Mucosa of descending colon (tissue), 3 donors: ENCODE data around the gene KMT2B. TPM values are rescaled to one million over a fixed set of nuclear protein-coding genes. Genes with fewer than 3 reads are reported as not detected.

Experiments used
- ATAC-seq: fragments of 200-7000 bp; cut with Tn5 transposase; one replicate; pipeline ENCODE4 v1.9.1; 2020; ENCODE audit warnings: mild to moderate bottlenecking, moderate library complexity
- DNase-seq, 3 donors: peaks; one replicate each; pipeline ENCODE4 v3.0.0-alpha.2; 2020
- H3K36me3 ChIP-seq: fragments of 200-600 bp; one replicate; pipeline ENCODE4 v1.8.0; 2021; ENCODE audit warnings: low read depth, mild to moderate bottlenecking
- H3K4me1 ChIP-seq: fragments of 200-600 bp; one replicate; pipeline ENCODE4 v1.8.0; 2021; ENCODE audit warnings: low read depth, mild to moderate bottlenecking
- H3K4me3 ChIP-seq: fragments of 200-600 bp; one replicate; pipeline ENCODE4 v1.8.0; 2021; ENCODE audit warnings: mild to moderate bottlenecking
- H3K9me3 ChIP-seq: fragments of 200-600 bp; one replicate; pipeline ENCODE4 v1.8.0; 2021; ENCODE audit warnings: mild to moderate bottlenecking
- CTCF ChIP-seq: fragments of 200-600 bp; IDR thresholded peaks from one replicate; pipeline ENCODE4 v1.8.0; 2022; ENCODE audit warnings: antibody characterized with exemption, mild to moderate bottlenecking
- intact Hi-C, 2 donors: fragments of 100-400 bp; cut with DNase I in 1 of 2; cut with micrococcal nuclease in 1 of 2; formaldehyde crosslinking; loops; one replicate each; pipeline versions ENCODE4 v1.11.0 to v1.11.1; 2022; cut with DNase I, micrococcal nuclease
- total RNA-seq, 3 donors: library from RNA; stranded (reverse); fragmentation: NEBNext Ultra II Directional in 2 of 3; extraction: Animal tissue kit (Norgen Biotek cat#: 25700) in 2 of 3; gene quantifications; one replicate each; pipeline versions ENCODE4 v1.2.1 to v1.2.4, GENCODE V29; 2021 to 2023
- donor health status: DM: no; HTN: no; CAD: no; lungs with moderate emphysema.
- donor health status: DM: no; HTN: no; CAD: no.
- donor health status: DM: no; HTN: yes; CAD: no.

KMT2B gene
- total RNA-seq, 3 donors from 2014 or later: 35.9 to 49.2 (median 37.5) TPM

GRCh38 chr19:35713904-35714495 lies 3.8 kb upstream of the KMT2B start:
- TF ChIP-seq CTCF: no peak
- H3K4me3 ChIP-seq: no peak overlapping the region
- H3K9me3 ChIP-seq: no peaks in the 10 kb centered on the region
- H3K4me1 ChIP-seq: peaks cover 15% of the 10 kb centered on the region
- DNase-seq: no peak
- intact Hi-C loops: no loop called here
- no peaks in the 10 kb centered on the region for H3K36me3 ChIP-seq
- ATAC-seq: no peak

- DNase-seq: no peak
- intact Hi-C loops: no loop called here
- Histone ChIP-seq H3K9me3 (no peaks in the 10 kb centered on the region), H3K36me3 (no peaks in the 10 kb centered on the region), H3K4me1 (peaks cover 21% of the 10 kb centered on the region), H3K4me3 (no peak overlapping the region)
- ATAC-seq: no peak
- no peak for TF ChIP-seq CTCF
Measured at GRCh38 chr19:35714601-35715354, 3.0 kb upstream of the KMT2B start.

- ATAC-seq: no peak
- peaks cover 21% of the 10 kb centered on the region for H3K4me1 ChIP-seq
- no peak for DNase-seq
- no peaks in the 10 kb centered on the region for H3K9me3 ChIP-seq
- no peak for TF ChIP-seq CTCF
- no peak overlapping the region for H3K4me3 ChIP-seq
- intact Hi-C loops: no loop called here
- no peaks in the 10 kb centered on the region for H3K36me3 ChIP-seq
Measured at GRCh38 chr19:35715355-35715809, 2.4 kb upstream of the KMT2B start.

- peaks cover 21% of the 10 kb centered on the region for H3K4me1 ChIP-seq
- peak overlapping the region; percentile 85 for H3K4me3 ChIP-seq
- intact Hi-C loops: no loop called here
- TF ChIP-seq CTCF: no peak
- H3K9me3 ChIP-seq: no peaks in the 10 kb centered on the region
- peak; percentile 56 to 82 (median 72) for DNase-seq
- peak; percentile 37 for ATAC-seq
- H3K36me3 ChIP-seq: no peaks in the 10 kb centered on the region
Measured at GRCh38 chr19:35715981-35716800, 1.6 kb upstream of the KMT2B start.

GRCh38 chr19:35716801-35717664 lies 770 bp upstream of the KMT2B start:
- peak; percentile 93 to 98 (median 95) for DNase-seq
- Histone ChIP-seq H3K4me1 (peaks cover 21% of the 10 kb centered on the region), H3K36me3 (no peaks in the 10 kb centered on the region), H3K4me3 (peak overlapping the region; percentile 85), H3K9me3 (no peaks in the 10 kb centered on the region)
- ATAC-seq: peak; percentile 89
- intact Hi-C loops: no loop called here
- peak; percentile 71 for TF ChIP-seq CTCF
